ENCODE measurements around the gene CDH12.
"Not testable (repeated sequence)": the region's sequence is repeated elsewhere in the genome, so short reads cannot be mapped to it uniquely, and the experiment has no call there.

CDH12 gene

GRCh38 chr5:22277006-22277405 lies 576.1 kb downstream of the CDH12 start:
- Histone ChIP-seq H3K9me3 (ENCODE audit: low read length) (no peaks in the 10 kb centered on the region), H3K4me3 (ENCODE audit: low read depth, low read length, poor library complexity, severe bottlenecking) (no peak overlapping the region), H3K36me3 (ENCODE audit: insufficient read depth, low read length) (no peaks in the 10 kb centered on the region), H2AFZ (ENCODE audit: low read length) (no peak overlapping the region), H3K4me2 (ENCODE audit: low read length) (no peak overlapping the region), H3K9ac (ENCODE audit: low read length) (no peak overlapping the region), H3K27ac (ENCODE audit: low read depth, low read length, poor library complexity, severe bottlenecking) (no peak overlapping the region), H3K79me2 (ENCODE audit: insufficient read depth, low read length) (no peaks in the 10 kb centered on the region), H3K4me1 (ENCODE audit: insufficient read depth, low read length, severe bottlenecking) (no peaks in the 10 kb centered on the region), H3K27me3 (ENCODE audit: insufficient read depth, low read length) (no peaks in the 10 kb centered on the region), H3K9me2 (ENCODE audit: low read depth, low read length) (no peaks in the 10 kb centered on the region), H3F3A (ENCODE audit: insufficient read depth, low read length) (no peaks in the 10 kb centered on the region), H4K20me1 (ENCODE audit: insufficient read depth, low read length) (no peaks in the 10 kb centered on the region)
- TF ChIP-seq CTCF (IDR thresholded peaks at IDR 0.05; ENCODE audit: low read length): no peak
- TF ChIP-seq EZH2 (IDR thresholded peaks at IDR 0.05; ENCODE audit: borderline replicate concordance, low read length): no peak

GRCh38 chr5:22265855-22266254 lies 587.3 kb downstream of the CDH12 start:
- not testable (repeated sequence) for H3K9me3 ChIP-seq (ENCODE audit: low read length); H3K36me3 ChIP-seq (ENCODE audit: insufficient read depth, low read length); H3K27ac ChIP-seq (ENCODE audit: low read depth, low read length, poor library complexity, severe bottlenecking); H3K4me3 ChIP-seq (ENCODE audit: low read depth, low read length, poor library complexity, severe bottlenecking); H3K27me3 ChIP-seq (ENCODE audit: insufficient read depth, low read length); H4K20me1 ChIP-seq (ENCODE audit: insufficient read depth, low read length); H3K79me2 ChIP-seq (ENCODE audit: insufficient read depth, low read length); H3K9ac ChIP-seq (ENCODE audit: low read length); H3K9me2 ChIP-seq (ENCODE audit: low read depth, low read length); H3K4me1 ChIP-seq (ENCODE audit: insufficient read depth, low read length, severe bottlenecking); H2AFZ ChIP-seq (ENCODE audit: low read length); H3K4me2 ChIP-seq (ENCODE audit: low read length); H3F3A ChIP-seq (ENCODE audit: insufficient read depth, low read length)

GRCh38 chr5:22258139-22258538 lies 595.0 kb downstream of the CDH12 start:
- H4K20me1 ChIP-seq (ENCODE audit: insufficient read depth, low read length): no peaks in the 10 kb centered on the region
- H3F3A ChIP-seq (ENCODE audit: insufficient read depth, low read length): no peaks in the 10 kb centered on the region
- no peaks in the 10 kb centered on the region for H3K9me2 ChIP-seq (ENCODE audit: low read depth, low read length)
- no peak overlapping the region for H3K27ac ChIP-seq (ENCODE audit: low read depth, low read length, poor library complexity, severe bottlenecking)
- no peaks in the 10 kb centered on the region for H3K36me3 ChIP-seq (ENCODE audit: insufficient read depth, low read length)
- no peak overlapping the region for H3K9ac ChIP-seq (ENCODE audit: low read length)
- no peaks in the 10 kb centered on the region for H3K4me1 ChIP-seq (ENCODE audit: insufficient read depth, low read length, severe bottlenecking)
- H3K79me2 ChIP-seq (ENCODE audit: insufficient read depth, low read length): no peaks in the 10 kb centered on the region
- no peak overlapping the region for H3K4me3 ChIP-seq (ENCODE audit: low read depth, low read length, poor library complexity, severe bottlenecking)
- no peak for TF ChIP-seq EZH2 (IDR thresholded peaks at IDR 0.05; ENCODE audit: borderline replicate concordance, low read length)
- no peak for TF ChIP-seq CTCF (IDR thresholded peaks at IDR 0.05; ENCODE audit: low read length)
- no peak overlapping the region for H2AFZ ChIP-seq (ENCODE audit: low read length)
- H3K4me2 ChIP-seq (ENCODE audit: low read length): no peak overlapping the region
- no peaks in the 10 kb centered on the region for H3K9me3 ChIP-seq (ENCODE audit: low read length)
- H3K27me3 ChIP-seq (ENCODE audit: insufficient read depth, low read length): no peaks in the 10 kb centered on the region

GRCh38 chr5:22250528-22250927 lies 602.6 kb downstream of the CDH12 start:
- H3K36me3 ChIP-seq (ENCODE audit: insufficient read depth, low read length): no peaks in the 10 kb centered on the region
- no peak overlapping the region for H3K4me3 ChIP-seq (ENCODE audit: low read depth, low read length, poor library complexity, severe bottlenecking)
- TF ChIP-seq CTCF (IDR thresholded peaks at IDR 0.05; ENCODE audit: low read length) (no peak), EZH2 (IDR thresholded peaks at IDR 0.05; ENCODE audit: borderline replicate concordance, low read length) (no peak)
- H3K4me1 ChIP-seq (ENCODE audit: insufficient read depth, low read length, severe bottlenecking): no peaks in the 10 kb centered on the region
- H4K20me1 ChIP-seq (ENCODE audit: insufficient read depth, low read length): no peaks in the 10 kb centered on the region
- H3K79me2 ChIP-seq (ENCODE audit: insufficient read depth, low read length): no peaks in the 10 kb centered on the region
- H3K9me2 ChIP-seq (ENCODE audit: low read depth, low read length): no peaks in the 10 kb centered on the region
- H3K27ac ChIP-seq (ENCODE audit: low read depth, low read length, poor library complexity, severe bottlenecking): no peak overlapping the region
- H3K27me3 ChIP-seq (ENCODE audit: insufficient read depth, low read length): no peaks in the 10 kb centered on the region
- H3K9ac ChIP-seq (ENCODE audit: low read length): no peak overlapping the region
- H3F3A ChIP-seq (ENCODE audit: insufficient read depth, low read length): no peaks in the 10 kb centered on the region
- no peaks in the 10 kb centered on the region for H3K9me3 ChIP-seq (ENCODE audit: low read length)
- H2AFZ ChIP-seq (ENCODE audit: low read length): no peak overlapping the region
- no peak overlapping the region for H3K4me2 ChIP-seq (ENCODE audit: low read length)

Data from OCI-LY1 (cell line).